GM12865 (cell line): Measurements from ENCODE around the gene SYTL2.

Experiments
- DNase-seq: peaks from one replicate; pipeline ENCODE4 v3.0.0; 2010; ENCODE audit warnings: low read depth
- H3K4me3 ChIP-seq: 2 replicates; pipeline ENCODE4 v1.5.1; 2011; ENCODE audit warnings: mild to moderate bottlenecking, low read depth, low read length, control low read depth
- CTCF ChIP-seq: IDR thresholded peaks from 2 replicates; pipeline ENCODE4 v1.5.1; 2011; ENCODE audit warnings: low read length, control low read depth, low read depth, inconsistent platforms; ENCODE audit not compliant: insufficient read depth; ENCODE audit errors: missing control alignments

Gene SYTL2

GRCh38 chr11:85709941-85710702, 100.8 kb downstream of the SYTL2 start:
- DNase-seq = no peak
- no peak overlapping the region for H3K4me3 ChIP-seq
- TF ChIP-seq CTCF = no peak

- TF ChIP-seq CTCF = no peak
- DNase-seq = no peak
- H3K4me3 ChIP-seq = no peak overlapping the region
Observed at GRCh38 chr11:85705800-85706199, 105.1 kb downstream of the SYTL2 start.

- no peak overlapping the region for H3K4me3 ChIP-seq
- DNase-seq = no peak
- TF ChIP-seq CTCF = no peak
Observed at GRCh38 chr11:85704967-85705366, 106.0 kb downstream of the SYTL2 start.

GRCh38 chr11:85699957-85700741, 110.8 kb downstream of the SYTL2 start:
- TF ChIP-seq CTCF = no peak
- no peak for DNase-seq
- H3K4me3 ChIP-seq = no peak overlapping the region

GRCh38 chr11:85698195-85698594, 112.7 kb downstream of the SYTL2 start:
- no peak for DNase-seq
- H3K4me3 ChIP-seq = no peak overlapping the region
- TF ChIP-seq CTCF = no peak

- no peak for TF ChIP-seq CTCF
- no peak overlapping the region for H3K4me3 ChIP-seq
- DNase-seq = no peak
Observed at GRCh38 chr11:85697747-85698146, 113.2 kb downstream of the SYTL2 start.
